Measurements from ENCODE around the gene TLR8.
A peak's percentile ranks its signal among the peaks of the same experiment; 100 is the strongest.

Gene TLR8

DNA sequence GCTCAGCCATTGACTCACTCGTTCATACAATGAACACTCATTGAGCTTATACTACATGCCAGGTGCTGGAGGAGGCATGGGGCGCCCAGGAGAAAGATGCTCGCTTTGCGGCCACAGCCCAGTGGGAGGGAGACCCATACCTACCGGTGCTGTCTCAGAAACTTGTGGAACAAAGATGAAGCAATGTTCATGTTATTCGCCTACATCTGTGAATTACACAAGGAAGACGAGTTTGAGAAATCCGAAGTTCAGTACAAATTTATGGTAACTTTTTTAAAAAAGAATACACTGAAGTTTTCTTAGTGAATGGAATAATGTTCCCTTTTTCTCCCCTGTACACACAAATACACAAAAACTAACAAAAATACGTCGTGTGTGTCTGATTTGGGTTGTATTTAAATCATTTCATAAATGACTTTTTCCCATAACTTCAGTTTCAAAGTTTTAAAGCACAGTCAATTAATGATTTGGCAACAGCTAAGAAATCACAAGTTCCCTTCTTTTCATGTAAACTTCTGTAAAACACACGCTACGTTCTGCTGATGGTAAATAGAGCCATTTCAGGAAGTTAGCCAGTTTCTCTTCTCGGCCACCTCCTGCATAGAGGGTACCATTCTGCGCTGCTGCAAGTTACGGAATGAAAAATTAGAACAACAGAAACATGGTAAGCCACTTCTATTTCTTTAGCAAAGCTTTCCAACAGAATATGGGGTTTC lies at the start of gene TLR8:
TSS of gene TLR8 (plus strand) at position 575 of the 716 bp plus-strand sequence. CDS start at position 662, 87 bp downstream.
- no peak for DNase-seq (ENCODE audit: low spot score)

DNA sequence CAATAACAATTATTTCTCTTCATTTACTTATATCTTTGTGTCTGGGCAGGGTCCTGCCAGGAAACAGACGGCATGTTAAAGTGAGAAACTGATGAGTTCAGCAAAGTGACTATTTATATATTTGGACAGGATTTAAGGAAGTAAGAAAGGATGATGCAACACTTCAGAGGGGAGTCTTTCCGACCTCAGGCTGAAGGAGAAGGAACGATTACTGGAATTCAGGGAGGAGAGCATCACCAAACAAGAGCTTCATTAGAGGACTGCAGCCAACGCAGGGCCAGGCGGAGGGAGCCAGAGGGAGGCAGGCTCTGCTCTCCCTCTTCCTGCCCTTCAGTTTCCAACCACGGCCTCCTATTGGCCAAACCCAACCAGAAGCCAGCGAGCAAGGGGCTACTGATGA lies 41.1 kb upstream of the TLR8 start:
- DNase-seq (ENCODE audit: low spot score): no peak

DNA sequence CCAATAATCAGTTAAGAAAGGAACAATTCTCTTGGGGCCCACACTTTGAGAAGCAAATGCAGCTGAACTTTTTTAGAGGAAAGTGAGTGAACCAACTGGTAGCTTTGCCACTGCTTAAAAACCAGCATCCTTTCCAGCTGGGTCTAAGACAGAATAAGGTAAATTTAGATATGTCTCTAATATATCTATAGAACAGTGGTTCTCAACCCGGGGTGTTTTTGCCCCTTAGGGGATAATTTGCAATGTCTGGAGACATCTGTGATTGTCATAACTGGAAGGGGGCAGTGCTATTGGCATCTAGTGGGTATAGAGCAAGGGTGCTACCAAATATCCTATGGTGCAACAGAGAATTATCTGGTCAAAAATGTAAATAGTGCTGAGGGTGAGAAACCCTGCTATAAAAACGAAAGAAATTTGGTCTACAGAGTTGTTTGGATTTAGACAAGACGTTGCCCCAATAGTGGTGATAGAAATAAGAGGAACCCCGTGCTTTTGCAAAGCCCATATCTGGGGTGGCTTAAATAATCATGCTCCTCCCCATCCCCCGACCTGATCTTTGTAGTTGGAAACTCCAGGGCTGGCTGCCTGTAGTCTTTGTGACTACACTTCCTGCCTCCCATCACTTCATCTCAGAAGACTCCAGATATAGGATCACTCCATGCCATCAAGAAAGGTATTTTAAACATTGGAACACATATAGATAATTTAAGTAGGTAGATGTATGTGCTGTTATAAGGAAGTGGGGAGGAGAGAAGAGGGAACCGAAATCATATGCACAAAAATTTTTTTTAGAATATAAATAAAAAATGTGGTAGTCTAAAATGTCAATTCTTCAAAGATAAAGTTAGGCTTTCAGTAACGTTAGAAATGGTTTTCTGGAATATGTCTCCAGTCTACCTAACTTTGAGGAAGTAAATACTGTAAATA lies 39.7 kb upstream of the TLR8 start, which contains the start of gene TLR7:
TSS of gene TLR7 (plus strand) at position 622 of the 927 bp plus-strand sequence. CDS start 507 bp downstream, outside the sequence.
- DNase-seq (ENCODE audit: low spot score): no peak

DNA sequence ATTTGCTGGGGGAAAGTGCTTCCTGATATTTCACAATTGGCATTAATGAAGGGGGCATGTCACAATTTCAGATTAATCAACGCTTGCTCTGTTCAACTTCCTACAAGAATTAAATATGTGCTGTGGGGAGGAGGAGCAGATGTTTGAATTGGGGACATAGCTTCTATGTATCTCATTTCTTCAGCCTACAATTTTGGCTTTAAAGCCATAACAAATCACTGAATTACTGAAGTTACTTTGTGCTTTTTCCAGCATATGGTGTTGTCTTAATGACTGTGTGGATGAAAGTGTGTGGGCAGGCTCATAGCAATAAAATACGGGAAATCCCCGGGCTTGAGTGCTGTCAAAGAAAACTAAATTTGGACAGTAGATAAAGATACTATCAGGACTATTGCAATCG lies 38.7 kb upstream of the TLR8 start:
- no peak for DNase-seq (ENCODE audit: low spot score)

DNA sequence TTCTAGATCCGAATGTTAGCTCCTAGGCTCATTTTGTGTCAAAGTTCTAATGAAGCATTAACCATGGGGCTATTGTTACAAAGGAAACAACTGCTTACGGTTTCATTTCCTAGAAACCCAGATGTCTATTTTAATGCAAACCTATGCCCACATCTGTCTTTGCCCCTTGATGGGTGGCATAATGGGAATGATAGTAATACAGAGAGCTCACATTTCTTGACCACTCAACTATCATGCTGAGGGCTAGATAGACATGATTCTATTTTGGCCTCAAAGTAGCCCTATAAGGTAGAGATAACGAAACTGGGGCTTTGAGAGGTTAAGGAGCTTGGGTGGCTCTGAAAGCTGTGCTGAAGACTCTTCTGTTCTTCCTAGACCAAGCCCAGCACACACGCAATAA lies 37.7 kb upstream of the TLR8 start:
- DNase-seq (ENCODE audit: low spot score): no peak

DNA sequence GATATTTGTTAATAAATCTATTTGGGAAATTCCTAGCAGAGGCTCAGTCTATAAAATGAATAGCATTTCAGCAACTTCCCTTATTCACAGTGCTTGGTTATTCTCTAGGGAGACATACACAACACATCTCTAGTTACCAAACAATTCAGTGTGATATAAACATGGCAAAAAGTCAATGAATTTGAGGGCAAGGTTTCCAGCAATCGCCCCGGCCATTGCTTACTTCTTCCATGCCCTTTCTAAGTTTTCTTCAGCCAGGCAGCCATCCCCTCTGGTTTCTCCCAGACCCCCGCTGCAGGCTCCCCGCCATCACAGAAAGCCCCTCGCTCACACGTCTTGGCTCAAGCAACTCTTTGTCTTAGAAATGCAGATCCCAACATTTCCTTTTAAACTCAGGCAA lies 35.2 kb upstream of the TLR8 start:
- DNase-seq (ENCODE audit: low spot score): no peak

DNA sequence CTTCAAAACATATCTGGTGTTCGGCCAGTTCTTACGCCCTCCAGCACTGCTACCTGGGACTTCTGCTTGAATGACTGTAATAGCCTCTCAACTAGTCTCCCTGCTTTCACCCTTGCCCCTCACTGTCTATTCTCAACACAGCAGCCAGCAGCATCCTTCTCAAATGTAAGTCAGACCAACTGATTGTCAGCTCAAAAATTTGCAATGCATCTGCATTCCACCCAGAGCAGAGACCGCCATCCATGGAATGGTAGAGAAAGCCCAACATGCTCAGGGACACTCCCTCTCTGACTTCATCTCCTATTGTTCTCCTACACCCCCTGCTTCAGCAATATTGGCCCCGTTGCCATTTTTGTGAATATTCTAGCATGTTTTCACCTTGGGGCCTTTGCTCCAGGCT lies 33.7 kb upstream of the TLR8 start:
- DNase-seq (ENCODE audit: low spot score): no peak

DNA sequence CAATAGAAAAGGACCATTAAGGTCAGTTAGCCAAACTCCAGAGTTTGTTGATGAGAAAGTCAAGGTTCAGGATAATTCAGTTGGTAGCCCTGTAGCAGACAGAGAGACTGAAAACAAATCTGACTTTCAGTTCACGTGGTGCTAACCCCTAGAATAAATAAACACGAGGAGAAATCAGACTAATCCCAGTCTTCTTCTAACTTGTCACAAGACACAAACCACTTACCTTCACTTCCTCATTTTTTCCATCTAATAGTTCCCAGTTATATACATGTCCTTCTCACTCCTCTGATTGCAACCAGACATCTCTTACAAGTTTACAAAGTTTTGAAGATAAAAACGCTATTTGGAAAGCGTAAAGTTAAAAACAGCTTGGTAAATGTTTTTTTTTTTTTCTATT lies 31.8 kb upstream of the TLR8 start:
- no peak for DNase-seq (ENCODE audit: low spot score)

DNA sequence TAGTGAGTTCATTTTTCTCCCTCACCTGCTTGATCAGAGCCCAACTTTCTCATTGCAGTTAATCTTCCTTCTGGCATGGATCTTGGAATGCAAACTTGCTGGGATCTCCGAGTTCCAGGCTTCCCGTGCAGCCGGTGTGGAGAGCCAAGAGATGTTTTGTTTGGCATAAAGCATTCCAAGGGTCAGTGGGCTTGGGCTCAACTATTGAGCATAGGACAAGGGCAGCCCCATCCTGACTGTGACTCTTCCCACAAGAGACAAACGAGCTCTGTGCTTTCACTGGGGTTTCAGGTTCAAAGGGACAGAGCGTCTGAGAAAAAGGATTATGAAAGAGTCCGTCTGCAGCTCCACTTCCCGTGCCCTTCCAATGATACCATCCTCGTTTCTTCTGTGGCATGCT lies 29.0 kb upstream of the TLR8 start:
- no peak for DNase-seq (ENCODE audit: low spot score)

DNA sequence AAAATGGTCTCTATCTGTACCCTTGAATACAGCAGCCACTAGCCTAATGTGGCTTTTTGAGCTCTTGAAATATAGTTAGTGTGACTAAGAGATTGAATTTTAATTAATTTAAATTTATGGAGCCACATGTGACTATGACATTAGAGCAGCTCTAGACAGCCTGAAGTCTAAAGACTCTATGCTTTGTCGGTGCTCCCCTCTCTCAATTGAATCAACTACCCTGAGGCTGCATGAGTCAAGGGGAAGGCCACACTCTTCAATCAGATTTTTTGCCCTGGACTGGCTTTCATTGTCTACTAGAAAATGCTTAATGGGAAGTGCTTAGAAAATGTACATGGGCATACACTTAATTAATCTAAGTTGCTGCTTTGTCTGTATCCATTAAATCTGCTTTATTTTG lies 27.9 kb upstream of the TLR8 start:
- DNase-seq (ENCODE audit: low spot score): no peak

DNA sequence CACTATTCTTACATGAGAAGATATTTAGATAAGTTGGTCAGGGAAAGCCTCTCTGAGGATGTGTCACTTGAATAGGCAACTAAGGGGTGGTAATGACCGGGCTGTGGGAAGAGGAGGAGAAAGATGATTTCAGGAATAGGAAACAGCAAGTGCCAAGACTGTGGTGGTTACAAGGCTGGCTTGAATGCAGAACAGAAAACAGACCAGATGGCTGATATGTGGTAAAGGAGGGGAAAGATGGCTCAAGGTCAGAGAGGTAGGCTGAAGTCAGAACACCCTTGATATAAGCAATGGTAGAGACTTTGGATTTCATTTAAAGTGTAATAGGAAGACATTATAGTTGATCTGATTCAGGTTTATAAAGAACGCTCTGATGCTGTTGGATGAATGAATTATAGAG lies 24.5 kb upstream of the TLR8 start:
- no peak for DNase-seq (ENCODE audit: low spot score)

DNA sequence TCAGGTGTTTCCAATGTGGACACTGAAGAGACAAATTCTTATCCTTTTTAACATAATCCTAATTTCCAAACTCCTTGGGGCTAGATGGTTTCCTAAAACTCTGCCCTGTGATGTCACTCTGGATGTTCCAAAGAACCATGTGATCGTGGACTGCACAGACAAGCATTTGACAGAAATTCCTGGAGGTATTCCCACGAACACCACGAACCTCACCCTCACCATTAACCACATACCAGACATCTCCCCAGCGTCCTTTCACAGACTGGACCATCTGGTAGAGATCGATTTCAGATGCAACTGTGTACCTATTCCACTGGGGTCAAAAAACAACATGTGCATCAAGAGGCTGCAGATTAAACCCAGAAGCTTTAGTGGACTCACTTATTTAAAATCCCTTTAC lies 20.9 kb upstream of the TLR8 start:
- no peak for DNase-seq (ENCODE audit: low spot score)

DNA sequence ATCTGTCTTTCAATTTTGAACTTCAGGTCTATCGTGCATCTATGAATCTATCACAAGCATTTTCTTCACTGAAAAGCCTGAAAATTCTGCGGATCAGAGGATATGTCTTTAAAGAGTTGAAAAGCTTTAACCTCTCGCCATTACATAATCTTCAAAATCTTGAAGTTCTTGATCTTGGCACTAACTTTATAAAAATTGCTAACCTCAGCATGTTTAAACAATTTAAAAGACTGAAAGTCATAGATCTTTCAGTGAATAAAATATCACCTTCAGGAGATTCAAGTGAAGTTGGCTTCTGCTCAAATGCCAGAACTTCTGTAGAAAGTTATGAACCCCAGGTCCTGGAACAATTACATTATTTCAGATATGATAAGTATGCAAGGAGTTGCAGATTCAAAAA lies 19.9 kb upstream of the TLR8 start:
- DNase-seq (ENCODE audit: low spot score): no peak

DNA sequence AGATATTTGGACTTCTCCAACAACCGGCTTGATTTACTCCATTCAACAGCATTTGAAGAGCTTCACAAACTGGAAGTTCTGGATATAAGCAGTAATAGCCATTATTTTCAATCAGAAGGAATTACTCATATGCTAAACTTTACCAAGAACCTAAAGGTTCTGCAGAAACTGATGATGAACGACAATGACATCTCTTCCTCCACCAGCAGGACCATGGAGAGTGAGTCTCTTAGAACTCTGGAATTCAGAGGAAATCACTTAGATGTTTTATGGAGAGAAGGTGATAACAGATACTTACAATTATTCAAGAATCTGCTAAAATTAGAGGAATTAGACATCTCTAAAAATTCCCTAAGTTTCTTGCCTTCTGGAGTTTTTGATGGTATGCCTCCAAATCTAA lies 19.3 kb upstream of the TLR8 start:
- DNase-seq (ENCODE audit: low spot score): no peak

DNA sequence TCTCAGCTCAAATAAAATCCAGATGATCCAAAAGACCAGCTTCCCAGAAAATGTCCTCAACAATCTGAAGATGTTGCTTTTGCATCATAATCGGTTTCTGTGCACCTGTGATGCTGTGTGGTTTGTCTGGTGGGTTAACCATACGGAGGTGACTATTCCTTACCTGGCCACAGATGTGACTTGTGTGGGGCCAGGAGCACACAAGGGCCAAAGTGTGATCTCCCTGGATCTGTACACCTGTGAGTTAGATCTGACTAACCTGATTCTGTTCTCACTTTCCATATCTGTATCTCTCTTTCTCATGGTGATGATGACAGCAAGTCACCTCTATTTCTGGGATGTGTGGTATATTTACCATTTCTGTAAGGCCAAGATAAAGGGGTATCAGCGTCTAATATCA lies 18.7 kb upstream of the TLR8 start:
- DNase-seq (ENCODE audit: low spot score): no peak

DNA sequence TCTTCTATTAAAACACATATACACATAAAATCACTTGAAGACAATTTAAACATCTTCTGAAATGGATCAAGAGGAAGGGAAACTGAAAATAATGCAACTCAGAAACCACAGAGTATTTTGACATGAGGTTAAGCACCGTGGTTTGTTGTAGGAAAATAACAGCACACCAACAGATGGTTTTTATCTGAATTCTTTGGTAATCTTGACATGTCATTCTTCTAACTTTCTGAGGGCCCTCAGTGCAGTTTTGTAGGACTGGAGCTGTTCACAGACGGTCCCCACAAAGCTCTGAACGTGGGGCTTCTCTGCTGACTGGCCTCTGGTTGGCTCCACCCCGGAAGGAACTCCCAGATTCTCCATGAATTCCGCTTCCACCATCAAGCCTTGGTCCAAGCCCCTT lies 16.0 kb upstream of the TLR8 start:
- DNase-seq (ENCODE audit: low spot score): no peak

DNA sequence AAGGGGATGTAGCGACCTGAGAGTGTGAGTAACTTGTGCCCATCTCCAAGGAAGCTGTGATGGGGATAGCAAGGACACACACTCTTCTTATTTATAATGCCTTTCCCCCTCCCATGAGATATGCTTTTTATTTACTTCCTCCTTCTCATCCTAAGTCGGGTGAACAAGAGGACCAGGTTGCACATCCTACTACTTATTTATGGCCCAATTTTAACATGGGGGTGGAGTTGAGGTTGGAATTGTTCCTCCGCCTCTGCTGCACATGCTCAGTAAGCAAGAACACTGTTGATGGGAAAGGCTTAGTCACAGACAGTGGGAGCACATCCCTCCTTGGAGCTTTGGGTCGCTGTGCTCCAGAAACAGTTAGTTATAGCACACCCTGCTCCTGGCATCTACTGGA lies 15.2 kb upstream of the TLR8 start:
- DNase-seq (ENCODE audit: low spot score): no peak

DNA sequence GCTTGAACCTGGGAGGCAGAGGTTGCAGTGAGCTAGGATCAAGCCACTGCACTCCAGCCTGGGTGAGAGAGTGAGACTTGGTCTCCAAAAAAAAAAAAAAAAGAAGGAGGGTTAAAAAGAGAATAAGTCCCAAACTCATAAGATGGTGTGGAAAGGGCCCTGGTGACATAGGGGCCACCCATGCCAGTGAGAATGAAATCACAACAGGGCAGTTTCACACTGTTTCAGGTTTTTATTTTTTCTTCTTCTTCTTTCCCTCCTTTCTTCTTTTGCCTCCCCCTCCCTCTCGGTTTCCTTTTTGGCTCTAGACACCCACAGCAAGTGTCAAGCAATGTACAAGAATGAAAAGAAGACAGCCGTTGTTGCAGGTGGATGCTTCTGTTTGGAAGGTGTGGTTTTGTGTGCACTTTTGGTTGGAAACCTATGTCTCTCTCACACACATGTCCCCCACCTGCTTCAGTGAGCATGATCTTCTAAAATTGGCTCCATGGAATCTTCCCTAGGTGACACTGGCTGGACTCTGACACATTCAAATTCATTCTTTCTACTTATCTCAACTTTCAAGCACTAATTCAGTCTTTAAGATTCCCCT lies 14.4 kb upstream of the TLR8 start:
- no peak for DNase-seq (ENCODE audit: low spot score)

DNA sequence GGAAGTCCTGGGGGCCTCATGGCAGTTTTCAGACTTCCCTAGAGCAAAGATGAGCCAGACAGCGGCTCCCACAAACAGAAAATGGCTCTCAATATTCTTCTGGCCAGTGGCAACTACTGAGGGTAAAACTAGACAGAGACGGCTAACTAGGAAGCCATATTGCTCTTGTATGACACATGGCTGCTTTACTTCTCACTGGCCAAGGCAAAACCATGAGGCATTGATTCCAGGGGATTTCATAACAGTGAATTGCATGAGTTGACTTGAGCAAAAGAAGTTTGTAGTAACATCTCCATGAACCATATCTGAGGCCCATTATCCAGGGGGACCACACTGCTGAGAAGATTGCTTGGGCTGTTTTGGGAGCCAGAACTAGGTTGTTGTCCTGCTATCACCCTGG lies 13.7 kb upstream of the TLR8 start:
- DNase-seq (ENCODE audit: low spot score): no peak

DNA sequence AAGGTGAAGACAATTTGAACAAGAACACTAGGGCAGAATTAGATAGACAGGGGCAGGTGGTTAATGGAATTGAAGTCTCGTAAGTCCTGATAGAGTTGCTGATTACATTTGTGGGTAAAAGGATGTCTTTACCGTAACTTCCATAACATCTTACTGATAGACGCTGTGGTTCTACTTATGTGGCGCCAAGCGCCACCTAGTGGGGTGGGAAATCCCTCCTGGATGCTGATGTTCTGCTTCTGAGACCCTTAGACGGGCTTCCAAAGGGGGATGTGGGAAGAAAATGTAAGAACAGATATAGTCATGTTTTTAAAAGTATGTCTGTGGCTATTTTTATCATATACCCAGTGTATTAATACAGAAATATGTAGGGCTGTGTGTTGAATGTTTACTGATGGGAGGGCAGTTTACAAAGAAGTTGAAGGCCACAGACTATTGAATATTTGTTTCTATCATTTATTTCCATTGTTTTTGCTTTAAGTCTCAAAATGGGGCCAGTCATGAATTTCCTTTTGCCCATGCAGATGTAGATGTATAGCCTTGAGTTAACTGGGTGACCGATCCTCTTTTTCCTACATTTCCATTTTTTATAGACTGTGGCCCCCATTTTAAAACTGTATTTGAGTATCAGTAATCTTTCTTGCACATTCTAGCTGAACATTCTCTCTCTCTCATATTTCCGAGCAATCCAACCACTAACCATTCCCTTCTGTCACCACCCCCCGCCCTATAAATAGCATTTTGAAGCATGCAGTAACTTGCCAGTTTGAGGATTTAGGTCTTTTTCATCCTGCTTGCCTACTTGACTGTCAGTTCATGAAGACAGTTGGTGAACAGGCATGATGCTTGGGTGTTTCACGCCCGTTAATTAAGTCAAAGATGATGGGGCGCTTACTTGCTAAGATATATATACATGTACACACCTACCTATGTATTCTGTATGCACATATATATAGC lies 12.1 kb upstream of the TLR8 start:
- DNase-seq (ENCODE audit: low spot score): peak; percentile 14

DNA sequence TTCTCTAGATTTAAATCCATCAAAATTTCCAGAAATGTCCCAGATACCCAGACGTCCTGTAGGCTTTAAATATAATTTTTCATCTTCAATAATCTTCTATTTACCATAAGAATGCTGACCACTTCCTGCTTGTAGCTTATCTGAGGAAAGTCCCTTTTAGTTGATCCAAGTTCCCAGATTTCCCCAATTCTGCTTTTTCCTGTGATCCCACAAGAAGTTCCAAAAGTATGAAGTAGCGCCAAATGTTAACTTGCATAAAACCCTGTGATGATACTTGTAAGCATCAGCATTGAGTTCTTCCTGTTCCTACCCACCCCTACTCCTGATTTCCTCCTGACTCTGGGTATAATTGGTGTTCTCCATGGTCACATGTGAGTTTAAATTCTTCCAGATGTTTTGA lies 10.6 kb upstream of the TLR8 start:
- no peak for DNase-seq (ENCODE audit: low spot score)

DNA sequence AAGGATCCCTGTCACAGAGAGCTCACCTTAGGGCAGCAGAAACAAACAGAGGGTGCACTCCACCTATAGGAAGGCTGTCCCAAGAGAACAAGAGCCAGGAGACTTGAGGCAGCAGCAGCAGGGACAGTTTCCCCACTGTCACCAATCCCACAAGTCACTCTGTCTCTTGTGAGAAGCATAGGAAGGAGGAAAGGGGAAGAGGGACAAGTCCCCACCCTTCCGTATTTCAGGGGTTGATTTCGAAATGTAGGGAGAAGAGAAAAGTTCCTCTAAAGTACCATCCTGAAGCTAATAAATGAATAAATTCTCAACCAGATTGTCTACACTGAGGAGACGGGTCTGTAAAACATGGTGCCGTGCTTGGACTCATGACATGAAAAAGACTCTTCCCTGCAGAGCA lies 9.5 kb upstream of the TLR8 start:
- no peak for DNase-seq (ENCODE audit: low spot score)
